Right hindlimb (tissue), 1 donor: ENCODE results near the gene MTARC2.

Experiments
- DNase-seq: peaks from one replicate; pipeline ENCODE4 v3.0.0-alpha.2; 2018

The MTARC2 gene

GRCh38 chr1:220807726-220808125, 59.6 kb downstream of the MTARC2 start:
- no peak for DNase-seq

DNA sequence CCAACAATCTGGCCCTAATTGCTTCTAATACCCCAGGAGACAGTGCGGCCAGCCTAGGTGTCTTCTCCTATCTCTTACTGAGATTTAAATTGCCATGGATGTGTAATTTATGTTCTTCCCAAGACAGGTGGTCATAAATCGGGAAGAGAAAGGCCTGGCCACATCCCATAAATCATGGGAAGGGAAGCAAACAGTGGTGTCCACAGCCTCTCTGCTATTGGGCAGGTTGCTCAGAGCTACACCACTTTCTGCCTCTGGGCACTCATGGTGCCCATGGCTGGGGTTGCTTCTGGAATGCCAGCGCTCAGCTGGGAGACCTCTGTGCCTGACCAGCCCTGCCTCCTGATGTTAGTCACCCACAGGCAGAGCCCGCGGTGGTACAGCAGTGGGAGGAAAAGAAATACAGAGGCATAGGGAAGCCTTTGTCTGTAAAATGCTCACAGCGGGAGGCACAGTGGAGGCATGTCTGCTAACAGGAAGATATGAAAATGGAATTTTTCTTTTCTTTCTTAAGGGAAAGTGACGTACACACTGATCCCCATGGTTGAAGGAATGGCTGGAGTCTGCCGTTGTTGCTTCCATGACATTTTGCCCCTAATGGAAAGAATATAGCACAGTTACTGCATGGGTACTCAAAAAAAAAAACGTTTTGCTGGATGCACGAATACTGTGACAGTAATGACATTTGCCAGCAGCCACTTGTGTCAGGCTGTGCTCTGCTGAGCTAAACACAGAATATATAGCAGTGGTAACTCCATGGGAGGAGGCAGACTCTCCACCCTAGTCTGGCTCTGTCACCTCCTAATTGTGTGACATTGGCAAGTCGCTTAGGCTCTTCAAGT, 60.4 kb downstream of the MTARC2 start:
- DNase-seq: no peak

GRCh38 chr1:220809187-220809550, 61.0 kb downstream of the MTARC2 start:
- DNase-seq: no peak

GRCh38 chr1:220809704-220810103, 61.6 kb downstream of the MTARC2 start:
- DNase-seq: no peak

GRCh38 chr1:220810179-220810653, 62.1 kb downstream of the MTARC2 start:
- peak; percentile 85 for DNase-seq

DNA sequence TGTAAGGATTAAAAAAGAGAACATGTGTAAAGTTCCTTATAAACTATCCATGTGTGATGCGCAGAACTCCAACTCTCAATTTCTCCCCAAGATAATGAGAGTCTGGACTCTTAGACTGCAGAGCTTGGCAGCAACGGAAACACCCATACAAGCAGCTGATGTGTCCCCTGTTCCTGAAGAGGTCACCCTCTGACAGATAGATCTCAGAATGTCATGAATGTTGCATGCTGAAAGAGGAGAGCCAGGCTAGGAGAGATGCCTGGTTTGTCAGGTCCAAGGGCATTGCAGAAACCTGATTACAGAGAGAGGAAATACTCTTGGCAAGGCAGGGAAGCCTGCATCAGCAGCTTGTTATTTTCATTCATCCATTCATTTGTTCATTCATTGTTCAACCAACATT, 62.8 kb downstream of the MTARC2 start:
- DNase-seq: no peak

GRCh38 chr1:220811695-220812094, 63.6 kb downstream of the MTARC2 start:
- no peak for DNase-seq

GRCh38 chr1:220812308-220812707, 64.2 kb downstream of the MTARC2 start:
- DNase-seq: no peak

DNA sequence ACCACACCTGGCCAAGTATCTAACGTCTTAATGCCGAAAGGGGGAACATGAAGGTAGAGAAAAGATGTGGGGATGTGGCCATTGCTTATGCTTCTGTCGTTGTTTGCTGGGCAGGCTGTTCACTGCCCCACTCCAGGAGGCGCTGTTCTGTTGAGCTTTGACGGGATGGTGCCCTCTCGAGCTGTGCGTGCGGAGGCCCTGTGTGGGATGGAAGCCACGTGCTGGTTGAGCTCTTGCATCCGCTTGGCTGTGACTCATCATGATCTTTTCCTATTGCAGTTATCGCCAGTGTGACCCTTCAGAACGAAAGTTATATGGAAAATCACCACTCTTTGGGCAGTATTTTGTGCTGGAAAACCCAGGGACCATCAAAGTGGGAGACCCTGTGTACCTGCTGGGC, 64.9 kb downstream of the MTARC2 start:
- DNase-seq: no peak

- DNase-seq: no peak
Observed at GRCh38 chr1:220815409-220815808, 67.3 kb downstream of the MTARC2 start.

DNA sequence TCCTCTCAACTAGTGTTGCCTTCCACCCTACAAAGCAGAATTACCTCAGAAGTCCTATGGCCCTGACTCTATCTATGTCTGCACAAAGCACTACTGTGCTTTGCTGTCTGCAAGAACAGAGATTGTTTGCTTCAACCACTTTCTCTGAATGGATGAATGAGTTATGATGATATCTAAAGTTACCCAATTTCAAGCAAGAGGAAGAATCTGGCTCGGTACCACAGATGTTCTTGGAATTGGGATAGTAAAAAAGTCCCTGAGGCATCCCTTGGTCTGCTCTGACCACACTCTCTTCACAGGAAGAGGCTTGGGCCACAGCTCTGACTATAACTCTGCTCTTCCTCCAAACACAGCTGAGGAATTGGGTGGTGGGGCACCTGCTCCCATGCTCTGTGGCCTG, 69.8 kb downstream of the MTARC2 start:
- no peak for DNase-seq

DNA sequence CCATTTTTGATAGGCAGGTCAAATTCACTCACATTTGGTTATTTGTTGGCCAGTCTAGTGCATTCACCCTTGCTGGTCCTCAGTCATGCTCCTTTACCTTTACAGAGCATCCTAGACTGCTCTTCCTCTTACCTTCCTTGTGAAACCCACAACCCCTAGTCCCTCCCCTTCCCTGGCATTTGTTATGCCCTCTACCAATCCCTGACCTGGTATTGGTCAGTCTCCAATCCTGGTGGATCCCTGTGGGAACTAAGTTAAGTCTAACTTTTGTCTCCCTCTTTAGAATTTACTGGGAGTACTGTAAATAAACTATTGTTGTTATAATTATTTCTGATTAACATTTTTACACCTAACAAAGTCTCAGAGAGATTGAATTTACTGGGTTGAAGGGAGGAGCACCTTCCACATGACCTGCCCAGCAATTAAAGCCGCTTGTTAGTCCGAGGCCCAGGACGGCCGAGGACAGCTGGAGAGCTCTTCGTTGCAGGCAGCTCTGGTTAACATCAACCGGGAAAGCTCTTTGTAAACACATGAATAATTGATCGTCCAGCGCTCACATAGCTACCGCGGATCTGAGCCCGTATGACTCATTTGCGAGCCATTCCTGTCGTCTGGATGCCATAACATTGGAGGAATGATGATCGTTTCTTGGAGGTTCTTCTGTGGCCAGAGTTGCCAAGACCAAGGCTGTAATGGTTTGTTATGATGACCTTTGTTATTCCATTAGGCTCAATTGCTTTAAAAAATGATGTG, 70.5 kb downstream of the MTARC2 start:
- no peak for DNase-seq

GRCh38 chr1:220819467-220820026, 71.4 kb downstream of the MTARC2 start:
- no peak for DNase-seq

- DNase-seq: no peak
Observed at GRCh38 chr1:220824031-220824989, 76.2 kb downstream of the MTARC2 start.

- no peak for DNase-seq
Observed at GRCh38 chr1:220825819-220826551, 77.9 kb downstream of the MTARC2 start.

DNA sequence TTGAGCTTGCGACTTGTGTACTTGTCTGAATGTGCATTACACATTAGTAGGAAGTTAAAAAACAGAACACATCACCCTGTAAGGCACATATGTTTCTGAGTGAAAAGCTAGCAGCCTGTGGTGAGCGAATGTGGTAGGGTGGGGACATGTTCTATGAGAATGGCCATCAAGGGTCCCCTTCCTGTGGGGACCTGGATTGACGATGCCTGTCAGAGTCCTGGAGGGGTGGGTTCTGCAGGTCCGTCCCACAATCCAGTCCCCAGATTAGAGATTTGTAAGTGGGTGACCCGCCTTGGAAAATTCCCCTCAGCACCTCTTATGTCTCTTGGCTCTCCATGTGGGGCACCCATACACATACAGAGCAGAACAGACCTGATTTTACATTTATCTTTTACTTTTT, 78.6 kb downstream of the MTARC2 start:
- no peak for DNase-seq

- no peak for DNase-seq
Observed at GRCh38 chr1:220827445-220828178, 79.5 kb downstream of the MTARC2 start.

- no peak for DNase-seq
Observed at GRCh38 chr1:220828179-220828490, 80.0 kb downstream of the MTARC2 start.

- no peak for DNase-seq
Observed at GRCh38 chr1:220828950-220829586, 80.9 kb downstream of the MTARC2 start.

DNA sequence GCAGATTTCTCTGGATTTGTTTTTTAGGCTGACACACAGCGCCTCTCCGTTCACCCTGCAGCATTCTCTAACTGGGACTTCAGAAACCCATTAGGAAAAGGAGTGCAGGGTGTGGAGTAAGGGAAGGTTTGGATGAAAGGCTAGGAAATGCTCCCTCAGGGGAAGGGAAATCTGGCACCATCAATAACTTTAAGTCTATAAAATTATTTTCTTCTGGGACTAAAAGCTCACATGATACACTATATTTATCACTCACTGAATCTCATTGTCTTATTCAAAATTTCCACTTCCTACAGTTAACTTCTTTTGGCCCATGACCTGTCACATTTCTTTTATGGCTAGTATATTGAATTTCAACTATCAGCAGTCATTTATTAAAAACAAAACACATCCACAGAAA, 85.3 kb downstream of the MTARC2 start:
- no peak for DNase-seq
